HK-2 (cell line): Measurements from ENCODE around the gene EFHC2.
"Not testable (repeated sequence)": the region's sequence is repeated elsewhere in the genome, so short reads cannot be mapped to it uniquely, and the experiment has no call there.

Experiments
- DNase-seq: peaks from one replicate; pipeline ENCODE4 v3.0.0-alpha.2; 2018; ENCODE audit not compliant: unreplicated experiment

Gene EFHC2

GRCh38 chrX:44234541-44234940 is 108.9 kb downstream of the EFHC2 start:
- no peak for DNase-seq

- no peak for DNase-seq
Observed at GRCh38 chrX:44234116-44234515, 109.4 kb downstream of the EFHC2 start.

- no peak for DNase-seq
Observed at GRCh38 chrX:44232081-44232480, 111.4 kb downstream of the EFHC2 start.

GRCh38 chrX:44228621-44229020 is 114.9 kb downstream of the EFHC2 start:
- no peak for DNase-seq

- no peak for DNase-seq
Observed at GRCh38 chrX:44227991-44228390, 115.5 kb downstream of the EFHC2 start.

GRCh38 chrX:44225667-44226066 is 117.8 kb downstream of the EFHC2 start:
- no peak for DNase-seq

GRCh38 chrX:44224760-44225159 is 118.7 kb downstream of the EFHC2 start:
- no peak for DNase-seq

- no peak for DNase-seq
Observed at GRCh38 chrX:44223150-44223549, 120.3 kb downstream of the EFHC2 start.

- no peak for DNase-seq
Observed at GRCh38 chrX:44218465-44218864, 125.0 kb downstream of the EFHC2 start.

GRCh38 chrX:44216171-44216570 is 127.3 kb downstream of the EFHC2 start:
- no peak for DNase-seq

- DNase-seq, result no peak
Observed at GRCh38 chrX:44203791-44204190, 139.7 kb downstream of the EFHC2 start.

- no peak for DNase-seq
Observed at GRCh38 chrX:44202596-44202995, 140.9 kb downstream of the EFHC2 start.

GRCh38 chrX:44189116-44189515 is 154.4 kb downstream of the EFHC2 start:
- no peak for DNase-seq

- not testable (repeated sequence) for DNase-seq
Observed at GRCh38 chrX:44187915-44188314, 155.6 kb downstream of the EFHC2 start.

- DNase-seq, result no peak
Observed at GRCh38 chrX:44183329-44183728, 160.1 kb downstream of the EFHC2 start.

GRCh38 chrX:44178274-44179053 is 165.0 kb downstream of the EFHC2 start:
- no peak for DNase-seq

- DNase-seq, result no peak
Observed at GRCh38 chrX:44175455-44175854, 168.0 kb downstream of the EFHC2 start.

GRCh38 chrX:44174061-44174460 is 169.4 kb downstream of the EFHC2 start:
- no peak for DNase-seq

GRCh38 chrX:44173219-44173618 is 170.3 kb downstream of the EFHC2 start:
- DNase-seq, result no peak

GRCh38 chrX:44167116-44167515 is 176.4 kb downstream of the EFHC2 start:
- no peak for DNase-seq

- DNase-seq, result no peak
Observed at GRCh38 chrX:44162964-44163475, 180.5 kb downstream of the EFHC2 start.

- no peak for DNase-seq
Observed at GRCh38 chrX:44157858-44158257, 185.6 kb downstream of the EFHC2 start.

GRCh38 chrX:44157283-44157682 is 186.2 kb downstream of the EFHC2 start:
- DNase-seq, result no peak

- DNase-seq, result no peak
Observed at GRCh38 chrX:44156726-44157125, 186.7 kb downstream of the EFHC2 start.
